ENCODE data around the gene ACADS.
"Not testable (repeated sequence)": the region's sequence is repeated elsewhere in the genome, so short reads cannot be mapped to it uniquely, and the experiment has no call there.

ACADS gene

DNA sequence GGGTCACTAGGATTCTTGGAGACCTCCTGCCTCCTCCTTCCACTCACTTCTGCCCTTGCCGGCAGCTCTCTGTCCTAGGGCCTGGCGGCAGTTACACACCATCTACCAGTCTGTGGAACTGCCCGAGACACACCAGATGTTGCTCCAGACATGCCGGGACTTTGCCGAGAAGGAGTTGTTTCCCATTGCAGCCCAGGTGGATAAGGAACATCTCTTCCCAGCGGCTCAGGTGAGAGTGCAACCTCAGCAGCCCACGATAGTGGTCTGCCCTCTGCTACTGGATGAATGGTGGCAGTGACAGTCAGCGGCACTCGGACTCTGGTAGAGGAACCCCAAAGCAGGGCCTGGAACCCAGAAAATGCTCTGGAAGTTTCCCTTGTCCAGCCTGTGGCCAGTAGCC is 1.3 kb downstream of the ACADS start:
- POLR2A ChIA-PET: no interaction called here
- no peak for DNase-seq (ENCODE audit: extremely low spot score)
- CTCF ChIA-PET: interaction anchor here (1.6 kb wide), 1 partner anchor 13 kb away, joined by 5 read pairs; no protein-coding TSS in a partner anchor
- TF ChIP-seq, protein P1, sequence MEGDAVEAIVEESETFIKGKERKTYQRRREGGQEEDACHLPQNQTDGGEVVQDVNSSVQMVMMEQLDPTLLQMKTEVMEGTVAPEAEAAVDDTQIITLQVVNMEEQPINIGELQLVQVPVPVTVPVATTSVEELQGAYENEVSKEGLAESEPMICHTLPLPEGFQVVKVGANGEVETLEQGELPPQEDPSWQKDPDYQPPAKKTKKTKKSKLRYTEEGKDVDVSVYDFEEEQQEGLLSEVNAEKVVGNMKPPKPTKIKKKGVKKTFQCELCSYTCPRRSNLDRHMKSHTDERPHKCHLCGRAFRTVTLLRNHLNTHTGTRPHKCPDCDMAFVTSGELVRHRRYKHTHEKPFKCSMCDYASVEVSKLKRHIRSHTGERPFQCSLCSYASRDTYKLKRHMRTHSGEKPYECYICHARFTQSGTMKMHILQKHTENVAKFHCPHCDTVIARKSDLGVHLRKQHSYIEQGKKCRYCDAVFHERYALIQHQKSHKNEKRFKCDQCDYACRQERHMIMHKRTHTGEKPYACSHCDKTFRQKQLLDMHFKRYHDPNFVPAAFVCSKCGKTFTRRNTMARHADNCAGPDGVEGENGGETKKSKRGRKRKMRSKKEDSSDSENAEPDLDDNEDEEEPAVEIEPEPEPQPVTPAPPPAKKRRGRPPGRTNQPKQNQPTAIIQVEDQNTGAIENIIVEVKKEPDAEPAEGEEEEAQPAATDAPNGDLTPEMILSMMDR (IDR thresholded peaks at IDR 0.05; ENCODE audit: control extremely low read depth, extremely low read depth, low read depth, missing control alignments): no peak

DNA sequence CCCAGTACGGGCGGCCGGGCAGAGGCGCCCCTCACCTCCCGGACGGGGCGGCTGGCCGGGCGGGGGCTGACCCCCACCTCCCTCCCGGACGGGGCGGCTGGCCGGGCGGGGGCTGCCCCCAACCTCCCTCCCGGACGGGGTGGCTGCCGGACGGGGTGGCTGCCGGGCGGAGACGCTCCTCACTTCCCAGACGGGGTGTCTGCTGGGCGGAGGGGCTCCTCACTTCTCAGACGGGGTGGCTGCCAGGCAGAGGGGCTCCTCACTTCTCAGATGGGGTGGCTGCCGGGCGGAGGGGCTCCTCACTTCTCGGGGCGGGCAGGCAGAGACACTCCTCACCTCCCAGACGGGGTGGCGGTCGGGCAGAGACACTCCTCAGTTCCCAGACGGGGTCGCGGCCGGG is 6.6 kb downstream of the ACADS start:
- DNase-seq (ENCODE audit: extremely low spot score); CTCF ChIA-PET; POLR2A ChIA-PET: not testable (repeated sequence)

DNA sequence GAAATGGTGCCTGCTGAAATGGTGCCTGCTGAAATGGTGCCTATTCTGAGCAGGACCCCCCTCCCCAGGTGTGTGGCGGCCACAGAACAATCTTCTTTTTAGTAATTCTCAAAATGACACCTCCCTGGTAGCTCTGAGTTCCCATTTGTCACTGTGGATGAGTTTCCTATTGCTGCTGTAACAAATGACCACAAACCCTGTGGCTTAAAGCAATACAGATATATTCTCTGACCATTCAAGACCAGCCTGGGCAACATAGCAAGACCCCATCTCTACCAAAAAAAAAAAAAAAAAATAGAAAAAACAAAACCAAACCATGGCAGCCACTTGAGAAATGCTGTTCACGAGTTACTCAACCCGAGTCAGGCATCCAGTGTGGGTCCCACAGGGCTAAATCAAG is 7.9 kb downstream of the ACADS start:
- DNase-seq (ENCODE audit: extremely low spot score): no peak
- ChIA-PET CTCF (no interaction called here), POLR2A (no interaction called here)
- TF ChIP-seq, protein P1 (IDR thresholded peaks at IDR 0.05; ENCODE audit: control extremely low read depth, extremely low read depth, low read depth, missing control alignments): no peak

DNA sequence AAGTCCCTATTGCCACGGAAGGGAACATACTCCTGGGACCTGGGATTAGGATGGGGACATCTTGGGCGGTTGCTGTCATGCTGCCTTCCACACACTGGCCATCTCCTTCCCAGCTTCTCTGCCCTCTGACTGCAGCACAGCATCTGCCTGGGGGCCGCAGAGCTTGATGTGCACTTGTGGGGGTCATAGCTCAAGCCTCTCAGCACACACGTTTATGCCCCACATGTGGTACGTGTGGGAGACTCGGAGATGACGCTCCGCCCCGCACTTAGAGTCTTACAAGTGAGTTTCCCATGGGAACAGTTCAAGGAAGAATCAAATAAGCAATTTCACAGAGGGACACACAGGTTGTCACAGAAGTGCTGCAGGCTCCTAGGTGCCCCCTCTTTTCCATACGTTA is 8.6 kb downstream of the ACADS start:
- ChIA-PET POLR2A (no interaction called here), CTCF (no interaction called here)
- TF ChIP-seq, protein P1 (IDR thresholded peaks at IDR 0.05; ENCODE audit: control extremely low read depth, extremely low read depth, low read depth, missing control alignments): no peak
- DNase-seq (ENCODE audit: extremely low spot score): no peak

DNA sequence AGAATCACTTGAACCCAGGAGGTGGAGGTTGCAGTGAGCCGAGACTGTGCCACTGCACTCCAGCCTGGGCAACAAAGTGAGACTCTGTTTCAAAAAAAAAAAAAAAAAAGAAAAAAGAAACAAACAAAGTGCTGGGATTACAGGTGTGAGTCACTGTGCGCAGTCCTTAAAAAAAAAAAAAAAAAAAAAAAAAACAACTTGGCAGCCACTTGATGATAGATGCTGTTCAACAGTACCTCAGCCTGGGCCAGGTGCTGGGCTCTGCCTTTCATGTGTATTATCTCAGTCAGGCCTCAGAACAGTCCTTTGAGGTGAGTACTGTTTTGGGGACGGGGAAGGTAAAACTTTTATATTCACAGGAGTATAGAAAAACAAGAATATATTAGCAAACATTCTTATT is 9.6 kb downstream of the ACADS start:
- CTCF ChIA-PET: no interaction called here

DNA sequence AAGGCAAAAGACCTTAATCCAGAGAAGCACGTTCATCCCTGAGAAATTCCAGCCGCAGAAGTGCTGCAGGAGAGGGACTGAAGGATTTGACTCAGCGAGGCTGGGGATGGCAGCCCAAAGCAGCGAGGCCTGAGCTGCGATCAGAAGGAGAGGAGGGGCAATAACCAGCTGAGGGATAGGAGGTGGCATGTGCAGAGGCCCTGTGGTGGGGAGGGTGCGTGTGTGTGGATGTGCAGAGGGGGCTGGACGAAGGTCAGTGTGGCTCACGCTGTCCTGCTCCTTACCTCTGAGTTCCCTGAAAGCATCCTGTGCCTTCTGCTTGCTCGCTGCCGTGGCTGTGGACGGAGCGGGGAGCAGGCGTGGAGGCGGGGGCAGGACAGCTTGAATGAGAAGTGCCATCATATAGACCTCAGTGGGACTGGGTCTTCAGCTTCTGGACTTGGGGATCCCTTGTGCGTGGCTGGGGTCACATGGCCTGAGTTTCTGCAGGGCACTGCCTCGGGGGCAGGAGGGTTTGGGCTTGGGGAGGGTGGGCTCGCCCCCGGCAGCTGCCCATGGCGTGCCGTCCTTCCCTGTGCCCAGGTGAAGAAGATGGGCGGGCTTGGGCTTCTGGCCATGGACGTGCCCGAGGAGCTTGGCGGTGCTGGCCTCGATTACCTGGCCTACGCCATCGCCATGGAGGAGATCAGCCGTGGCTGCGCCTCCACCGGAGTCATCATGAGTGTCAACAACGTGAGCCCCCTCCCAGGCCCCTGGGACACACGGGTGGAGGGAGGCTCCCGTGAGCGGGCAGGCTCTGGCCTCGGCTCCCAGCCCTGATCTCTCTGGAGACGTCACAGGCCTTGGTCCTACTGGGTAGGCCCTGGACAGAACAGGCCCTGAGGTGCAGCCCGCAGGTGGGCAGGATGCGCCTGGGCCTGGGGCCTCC is 11.0 kb downstream of the ACADS start:
- TF ChIP-seq, protein P1 (IDR thresholded peaks at IDR 0.05; ENCODE audit: control extremely low read depth, extremely low read depth, low read depth, missing control alignments): no peak
- ChIA-PET CTCF (no interaction called here), POLR2A (no interaction called here)
- no peak for DNase-seq (ENCODE audit: extremely low spot score)

More for the DNA sequence above, 9.6 kb downstream of the ACADS start:
- TF ChIP-seq, protein P1 (IDR thresholded peaks at IDR 0.05; ENCODE audit: control extremely low read depth, extremely low read depth, low read depth, missing control alignments): no peak
- DNase-seq (ENCODE audit: extremely low spot score): no peak
- POLR2A ChIA-PET: no interaction called here

DNA sequence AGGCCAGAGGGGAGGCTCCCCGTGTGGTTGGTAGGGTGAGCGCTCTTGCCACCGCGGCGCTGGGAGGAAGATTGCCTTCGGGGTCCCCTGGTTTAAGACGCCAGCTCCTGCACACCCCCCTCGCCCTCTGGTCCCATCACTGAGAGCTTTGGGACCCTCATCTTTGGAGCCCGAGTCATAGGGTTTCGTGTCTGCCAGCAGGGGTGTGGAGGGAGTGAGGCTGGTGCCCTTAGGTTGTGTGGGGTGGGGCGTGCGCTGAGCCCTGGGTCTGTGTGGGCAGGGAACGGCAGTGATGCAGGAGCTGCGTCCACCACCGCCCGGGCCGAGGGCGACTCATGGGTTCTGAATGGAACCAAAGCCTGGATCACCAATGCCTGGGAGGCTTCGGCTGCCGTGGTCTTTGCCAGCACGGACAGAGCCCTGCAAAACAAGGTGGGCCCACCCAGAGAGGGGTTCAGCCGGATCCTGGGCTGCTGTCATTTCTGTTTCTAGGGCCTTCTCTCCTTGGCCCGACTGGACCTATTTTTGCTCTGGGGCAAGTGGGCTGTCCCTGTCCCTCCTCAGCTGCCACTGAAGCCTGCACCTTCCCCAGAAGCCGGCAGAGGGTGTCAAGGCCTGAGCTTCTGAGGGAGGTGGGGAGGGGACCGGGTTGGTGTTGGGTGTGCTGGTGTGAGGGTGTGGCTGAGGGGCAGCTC is 12.1 kb downstream of the ACADS start:
- CTCF ChIA-PET: interaction anchor here (1.1 kb wide), 1 partner anchor 358 kb away, joined by 3 read pairs; no protein-coding TSS in a partner anchor
- TF ChIP-seq, protein P1 (IDR thresholded peaks at IDR 0.05; ENCODE audit: control extremely low read depth, extremely low read depth, low read depth, missing control alignments): no peak
- no peak for DNase-seq (ENCODE audit: extremely low spot score)
- POLR2A ChIA-PET: no interaction called here

All from GM10248 (cell line).